GM18502 (cell line): ENCODE data around the gene ITGB1BP1.

Source experiments
- ATAC-seq: cut with Tn5 transposase; IDR thresholded peaks from one replicate; pipeline ENCODE4 v1.9.1; 2021; ENCODE audit warnings: mild to moderate bottlenecking; ENCODE audit not compliant: unreplicated experiment, poor library complexity

The ITGB1BP1 gene, protein sequence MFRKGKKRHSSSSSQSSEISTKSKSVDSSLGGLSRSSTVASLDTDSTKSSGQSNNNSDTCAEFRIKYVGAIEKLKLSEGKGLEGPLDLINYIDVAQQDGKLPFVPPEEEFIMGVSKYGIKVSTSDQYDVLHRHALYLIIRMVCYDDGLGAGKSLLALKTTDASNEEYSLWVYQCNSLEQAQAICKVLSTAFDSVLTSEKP

DNA sequence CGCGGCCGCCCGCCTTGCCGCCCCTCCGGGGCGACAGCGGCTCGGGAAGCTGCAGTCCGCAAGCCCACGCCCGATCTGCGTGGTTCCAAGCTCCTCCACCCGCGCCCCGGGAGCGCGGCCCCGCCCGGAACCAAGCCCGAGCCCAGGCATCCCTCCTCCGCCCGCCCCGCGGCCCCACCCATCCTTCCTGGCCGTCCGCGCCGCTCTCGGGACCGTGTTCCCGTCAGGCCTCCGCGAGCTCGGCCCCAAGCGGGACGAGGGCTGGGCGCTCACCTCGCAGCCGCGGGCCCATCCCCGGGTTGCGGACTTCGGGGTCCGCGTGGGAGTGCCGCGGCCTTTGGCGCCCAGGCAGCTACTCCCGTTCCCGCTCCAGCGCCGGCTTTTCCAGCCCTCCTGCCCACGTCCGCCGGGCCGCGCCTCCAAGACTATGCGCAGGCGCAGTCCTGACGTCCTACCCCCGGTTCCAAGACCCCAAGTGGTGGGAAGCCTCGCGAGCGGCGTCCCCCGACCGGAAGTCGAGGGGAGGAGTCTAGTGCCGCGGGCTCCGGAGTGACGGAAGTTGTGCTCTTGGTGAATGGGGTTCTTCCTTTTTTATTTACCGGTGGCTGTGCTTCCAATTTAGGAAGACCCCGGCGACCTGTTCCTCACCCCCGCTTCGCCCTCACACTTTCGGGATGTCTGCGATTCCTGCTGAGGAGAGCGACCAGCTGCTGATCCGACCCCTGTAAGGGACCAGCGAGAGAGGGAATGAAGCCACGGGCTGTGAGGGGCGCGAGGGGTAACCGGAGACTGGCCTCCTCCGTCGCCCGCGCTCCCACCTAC lies at the start of gene ITGB1BP1, which contains the start of gene CPSF3:
Gene ITGB1BP1 (minus strand): TSS at position 429 of the 822 bp plus-strand sequence. CDS start 4,831 bp downstream, outside the sequence.
Gene CPSF3 (plus strand): TSS at position 555 of the 822 bp plus-strand sequence. CDS start 120 bp downstream, at position 675.
- ATAC-seq: peak; percentile 80

DNA sequence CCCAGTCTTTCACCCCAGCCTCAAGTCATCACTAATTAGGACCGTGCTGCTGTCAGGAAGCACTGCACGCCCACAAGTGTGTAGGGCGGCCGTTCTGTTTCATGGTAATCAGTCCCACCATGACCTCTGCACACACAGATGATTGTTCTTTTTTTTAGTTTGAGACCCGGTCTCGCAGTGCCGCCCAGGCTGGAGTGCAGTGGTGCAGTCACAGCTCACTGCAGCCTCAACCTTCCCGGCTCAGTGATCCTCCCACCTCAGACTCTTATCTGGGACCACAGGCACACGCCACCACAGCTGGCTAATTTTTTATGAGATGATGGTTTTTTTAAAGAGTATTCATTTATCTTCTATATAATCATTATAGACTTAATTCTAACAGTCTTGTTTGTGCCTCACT lies 49.2 kb upstream of the ITGB1BP1 start:
- no peak for ATAC-seq

DNA sequence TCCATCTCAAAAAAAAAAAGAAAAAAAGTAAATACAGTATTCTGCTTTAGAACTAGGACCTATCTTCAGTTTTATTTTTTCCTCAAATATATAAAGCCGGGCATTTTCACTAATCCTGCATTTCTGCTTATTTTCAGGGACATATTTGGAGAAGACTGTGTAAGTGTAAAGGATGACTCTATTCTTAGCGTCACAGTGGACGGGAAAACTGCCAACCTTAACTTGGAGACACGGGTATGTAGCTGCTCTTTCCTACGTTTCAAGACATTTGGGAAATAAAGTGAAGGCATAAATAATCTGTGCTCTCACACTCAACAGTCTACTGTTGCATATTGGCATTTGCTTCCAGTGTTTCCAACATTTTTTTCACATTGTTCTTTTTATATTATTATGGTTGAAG lies 47.9 kb upstream of the ITGB1BP1 start:
- no peak for ATAC-seq

DNA sequence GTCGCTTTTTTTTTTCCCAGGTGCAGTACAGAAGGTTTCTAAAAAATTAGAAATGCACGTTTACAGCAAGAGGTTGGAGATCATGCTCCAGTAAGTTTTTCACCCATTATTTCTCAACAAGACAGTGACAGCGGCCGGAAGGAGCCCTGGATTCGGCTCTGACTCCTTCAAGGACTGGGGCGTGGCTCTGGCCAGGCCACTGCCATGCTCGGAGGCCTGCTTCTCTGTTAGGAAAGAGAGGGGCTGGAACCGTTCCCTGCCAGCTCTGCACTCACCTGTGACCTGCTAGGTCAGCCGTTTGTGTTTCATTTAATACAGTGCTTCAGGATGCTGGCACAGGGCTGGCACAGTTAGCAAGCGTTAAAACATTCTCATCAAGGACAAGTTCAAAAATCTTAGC lies 44.4 kb upstream of the ITGB1BP1 start:
- no peak for ATAC-seq

DNA sequence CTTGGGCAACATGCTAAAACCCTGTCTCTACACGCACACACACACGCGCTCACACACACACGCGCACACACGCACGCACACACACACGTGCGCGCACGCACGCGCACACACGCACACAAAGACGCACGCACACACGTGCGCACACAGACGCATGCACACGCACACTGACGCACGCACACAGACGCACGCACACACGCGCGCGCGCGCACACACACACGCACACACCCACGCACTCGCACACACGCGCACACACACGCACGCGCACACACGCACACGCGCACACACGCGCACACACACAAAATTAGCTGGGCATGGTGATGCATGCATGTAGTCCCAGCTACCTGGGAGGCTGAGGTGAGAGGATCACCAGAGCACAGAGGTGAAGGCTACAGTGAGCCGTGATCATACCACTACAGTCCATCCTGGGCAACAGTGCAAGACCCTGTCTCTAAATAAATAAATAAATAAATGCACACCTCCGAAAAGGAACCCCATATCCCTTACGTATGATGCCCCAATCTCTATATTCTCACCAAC lies 42.9 kb upstream of the ITGB1BP1 start:
- no peak for ATAC-seq

DNA sequence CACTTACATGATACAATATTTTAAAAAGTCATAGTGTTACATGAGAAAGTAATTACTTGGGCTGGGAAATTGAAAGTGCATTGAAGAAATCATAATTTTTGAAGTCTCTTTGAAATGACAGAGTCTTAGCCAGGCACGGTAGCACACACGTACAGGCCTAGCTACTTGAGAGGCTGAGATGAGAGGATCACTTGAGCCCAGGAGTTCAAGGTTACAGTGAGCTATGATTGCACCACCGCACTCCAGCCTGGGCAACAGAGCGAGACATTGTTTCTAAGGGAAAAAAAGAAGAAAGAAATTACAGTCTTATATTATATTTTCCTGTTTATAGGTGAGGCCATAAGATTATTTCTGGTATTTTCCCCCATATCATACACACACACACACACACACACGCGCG lies 41.8 kb upstream of the ITGB1BP1 start:
- no peak for ATAC-seq

DNA sequence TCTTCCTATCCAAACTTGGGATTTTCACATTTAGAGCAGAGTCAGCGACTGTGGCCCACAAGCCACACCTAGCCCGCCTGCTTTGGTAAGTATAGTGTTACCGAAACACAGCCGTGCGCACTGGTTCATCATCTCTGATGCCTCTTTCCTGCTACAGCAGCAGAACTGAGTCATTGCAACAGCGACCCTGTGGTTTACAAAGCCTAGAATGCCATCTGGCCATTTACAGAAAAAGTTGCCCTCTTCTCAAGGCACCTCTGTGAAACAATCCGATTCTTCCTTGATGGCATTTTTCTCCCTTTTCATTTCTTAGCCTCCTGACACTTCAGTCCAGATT lies 40.3 kb upstream of the ITGB1BP1 start:
- no peak for ATAC-seq

DNA sequence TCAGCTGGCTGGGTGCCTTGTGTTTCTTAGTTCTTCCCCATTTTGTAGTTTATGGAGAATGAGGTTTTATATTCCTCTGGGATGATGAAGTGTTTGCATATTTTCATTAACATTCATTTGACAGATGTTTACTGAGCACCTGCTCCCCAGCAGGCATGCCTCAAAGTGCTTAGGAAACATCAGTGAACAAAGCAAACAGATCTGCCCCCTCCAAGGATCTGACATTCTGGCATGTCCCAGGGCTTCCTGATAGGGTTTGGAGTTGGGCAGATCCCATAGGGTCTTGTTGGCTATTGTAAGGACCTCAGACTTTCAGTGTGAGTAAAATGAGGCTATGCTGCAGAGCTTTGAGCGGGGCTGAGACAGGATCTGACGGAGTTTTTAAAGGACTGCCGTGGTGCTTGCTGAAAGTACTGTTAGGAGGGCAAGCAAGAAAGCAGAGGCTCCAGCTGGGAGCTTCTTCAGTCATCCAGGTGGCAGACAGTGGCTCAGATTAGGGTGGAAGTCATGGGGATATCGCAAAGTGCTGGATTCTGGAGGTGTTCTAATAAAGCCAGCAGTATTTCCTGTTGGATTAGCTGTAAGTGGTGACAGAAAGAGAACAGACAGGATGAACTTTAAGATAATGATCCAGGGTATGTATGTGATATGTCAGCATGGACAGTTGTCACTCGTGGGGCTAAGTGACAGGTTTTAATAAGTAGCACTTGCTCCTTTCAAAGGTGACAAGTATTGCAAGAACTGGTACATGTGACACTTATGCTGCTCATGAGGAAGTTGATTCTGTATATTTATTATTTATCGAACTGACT lies 39.8 kb upstream of the ITGB1BP1 start:
- ATAC-seq: no peak

DNA sequence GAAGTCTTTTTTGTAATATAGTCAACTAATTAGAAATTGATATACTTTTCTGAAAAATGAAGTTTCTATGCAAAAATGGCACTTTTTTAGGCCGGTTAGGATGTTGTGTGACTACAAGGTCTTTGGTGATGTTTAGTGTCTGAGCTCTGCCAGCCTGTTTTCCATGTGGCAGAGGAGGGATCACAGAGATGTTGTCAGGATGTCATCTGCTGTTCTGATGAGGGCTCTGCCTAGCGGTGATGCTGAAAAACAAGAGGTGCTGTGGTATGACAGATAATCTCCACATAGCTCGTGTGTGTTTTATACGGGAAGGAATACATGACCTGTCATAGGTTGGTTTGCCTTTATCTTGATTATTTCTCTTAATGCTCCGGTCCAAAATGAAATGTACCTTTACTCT lies 39.0 kb upstream of the ITGB1BP1 start:
- ATAC-seq: no peak

DNA sequence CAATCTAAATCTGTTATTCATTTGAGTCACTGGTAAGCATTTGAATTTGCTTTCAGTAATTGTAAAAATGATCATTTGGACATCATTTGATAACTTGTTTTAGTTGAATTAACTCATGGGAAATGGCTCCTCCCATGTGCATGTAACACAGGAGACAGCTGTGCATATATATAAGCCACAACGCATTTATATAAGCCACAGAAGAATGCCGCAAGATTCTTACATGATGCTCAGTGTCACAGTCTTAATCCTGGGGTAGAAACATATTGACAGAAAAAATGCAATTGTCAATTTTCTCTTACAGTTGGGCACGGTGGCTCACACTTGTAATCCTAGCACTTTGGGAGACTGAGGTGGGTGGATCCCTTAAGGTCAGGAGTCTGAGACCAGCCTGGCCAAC lies 37.8 kb upstream of the ITGB1BP1 start:
- no peak for ATAC-seq

DNA sequence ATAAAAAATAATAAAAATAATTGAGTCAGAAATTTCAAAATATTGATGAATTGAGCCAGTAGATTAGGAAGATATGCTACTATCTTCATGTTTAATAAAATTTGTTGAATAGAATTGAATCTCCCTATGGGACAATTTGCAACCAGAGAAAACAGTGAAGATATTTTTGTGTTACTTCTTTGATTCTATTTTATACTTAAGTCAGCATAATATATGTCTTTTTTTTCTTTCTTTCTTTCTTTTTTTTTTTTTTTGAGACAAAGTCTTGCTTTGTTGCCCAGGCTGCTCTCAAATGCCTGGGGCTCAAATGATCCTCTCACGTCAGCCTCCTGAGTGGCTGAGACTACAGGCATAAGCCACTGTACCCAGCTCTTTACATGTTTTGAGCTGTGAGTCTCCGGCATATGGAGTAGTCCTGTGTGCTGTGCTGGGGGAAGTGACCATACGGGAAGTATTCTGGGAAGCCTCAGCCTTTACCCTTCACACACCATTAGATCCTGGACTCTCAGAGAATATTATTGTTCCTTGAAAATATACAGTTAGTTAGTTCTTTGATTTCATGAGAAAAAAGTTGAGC lies 37.2 kb upstream of the ITGB1BP1 start:
- no peak for ATAC-seq

DNA sequence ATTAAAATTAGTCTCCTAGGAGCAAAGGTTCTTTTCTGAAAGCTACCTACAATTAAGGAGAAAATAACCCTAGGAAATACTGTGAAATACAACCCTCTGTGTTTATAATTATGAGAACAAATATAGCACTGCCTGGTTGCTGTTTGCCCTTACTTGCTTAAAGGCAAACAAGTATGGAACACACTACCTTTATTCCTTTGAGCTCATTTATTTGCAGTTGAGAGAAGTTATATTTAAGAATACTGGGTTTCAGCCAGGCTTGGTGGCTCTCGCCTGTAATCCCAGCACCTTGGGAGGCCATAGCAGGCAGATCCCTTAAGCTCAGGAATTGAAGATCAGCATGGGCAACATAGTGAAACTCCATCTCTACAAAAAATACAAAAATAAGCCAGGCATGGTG lies 27.9 kb upstream of the ITGB1BP1 start:
- ATAC-seq: no peak

DNA sequence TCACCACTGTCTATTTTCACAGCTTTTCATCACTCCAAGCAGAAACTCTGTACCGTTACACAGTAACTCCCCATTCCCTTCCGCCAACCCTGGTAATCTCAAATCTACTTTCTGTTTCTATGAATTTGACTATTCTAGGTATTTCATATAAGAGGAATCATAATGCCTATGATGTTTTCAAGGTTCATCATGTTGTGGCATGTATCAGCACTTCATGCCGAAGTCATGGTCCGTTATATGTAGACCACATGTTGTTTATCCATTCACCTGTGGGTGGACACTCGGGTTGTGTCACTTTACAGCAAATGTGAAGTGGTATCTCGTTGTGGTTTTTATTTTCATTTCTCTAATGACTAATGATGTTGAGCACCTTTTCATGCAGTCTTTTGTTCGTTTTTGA lies 21.8 kb upstream of the ITGB1BP1 start:
- no peak for ATAC-seq

DNA sequence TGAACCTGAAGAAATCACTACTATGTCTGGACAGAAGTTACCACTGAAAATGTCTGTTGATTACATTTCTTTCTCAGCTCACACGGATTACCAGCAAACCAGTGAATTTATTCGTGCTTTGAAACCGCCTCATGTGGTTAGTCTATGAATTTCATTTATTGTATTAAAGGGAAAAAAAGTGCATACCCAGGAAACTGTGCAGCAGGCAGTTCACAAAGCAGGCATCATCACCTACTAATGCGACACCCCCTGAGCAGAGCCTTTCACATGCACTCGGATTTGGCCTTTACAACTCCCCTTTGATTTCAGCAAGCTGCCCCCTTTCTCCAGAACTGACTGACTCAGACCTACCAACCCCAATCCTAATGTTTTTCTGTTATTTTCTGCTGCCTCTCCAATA lies 20.2 kb upstream of the ITGB1BP1 start:
- ATAC-seq: no peak

DNA sequence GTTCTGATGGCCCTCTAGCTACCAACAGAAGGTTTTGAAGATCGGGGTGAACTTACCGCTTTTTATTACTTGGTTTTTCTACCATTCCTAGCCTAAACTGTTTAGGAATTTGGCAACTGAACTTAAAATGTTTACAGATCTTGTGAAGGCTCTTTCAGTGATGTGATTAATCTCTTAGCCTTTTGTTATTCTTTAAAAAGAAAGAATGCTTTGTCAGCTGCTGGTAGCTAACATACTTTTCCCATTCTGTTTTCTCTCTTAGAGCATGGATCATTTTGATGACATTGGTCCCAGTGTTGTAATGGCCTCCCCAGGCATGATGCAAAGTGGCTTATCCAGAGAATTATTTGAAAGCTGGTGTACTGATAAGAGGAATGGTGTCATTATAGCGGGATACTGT lies 18.2 kb upstream of the ITGB1BP1 start:
- ATAC-seq: no peak

DNA sequence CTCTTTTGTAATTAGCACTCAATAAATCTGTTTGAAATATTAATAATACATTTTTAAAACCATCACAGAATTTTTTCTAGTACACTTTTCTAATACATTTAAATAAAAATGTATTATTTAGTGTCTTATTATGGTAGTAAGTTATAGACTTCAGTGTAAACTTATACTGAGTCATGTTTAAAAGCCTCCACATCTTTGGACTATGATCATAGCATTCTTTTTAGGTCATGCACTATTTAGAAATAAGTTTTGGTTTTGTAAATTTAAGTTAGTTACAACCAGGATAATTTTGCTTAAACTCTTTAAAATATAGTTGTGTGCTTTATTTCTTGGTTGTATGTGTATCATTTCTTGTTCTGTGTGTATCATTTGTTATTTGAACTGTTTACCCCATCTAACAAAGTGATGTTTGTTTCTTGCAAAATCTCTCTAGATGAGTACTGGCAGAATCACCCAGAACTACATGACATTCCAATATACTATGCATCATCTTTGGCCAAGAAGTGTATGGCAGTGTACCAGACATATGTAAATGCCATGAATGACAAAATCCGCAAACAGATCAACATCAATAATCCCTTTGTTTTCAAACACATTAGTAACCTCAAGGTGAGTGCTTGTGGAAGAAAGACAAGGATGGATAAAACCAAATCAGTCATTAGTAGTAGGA lies 16.9 kb upstream of the ITGB1BP1 start:
- no peak for ATAC-seq

DNA sequence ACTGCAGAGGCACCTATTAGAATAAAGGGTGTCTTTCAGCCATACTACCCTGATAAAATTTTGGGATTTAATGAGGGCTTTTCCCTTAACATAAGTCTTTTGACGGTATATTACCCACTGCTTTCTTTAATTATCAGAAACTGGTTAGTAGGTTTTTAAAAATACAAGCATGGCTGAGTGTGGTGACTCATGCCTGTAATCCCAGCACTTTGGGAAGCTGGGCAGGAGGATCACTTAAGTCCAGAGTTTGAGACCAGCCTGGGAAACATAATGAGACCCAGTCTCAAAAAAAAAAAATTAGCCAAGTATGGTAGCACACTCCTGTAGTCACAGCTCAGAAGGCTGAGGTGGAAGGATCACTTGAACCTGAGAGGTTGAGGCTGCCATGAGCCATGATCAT lies 16.2 kb upstream of the ITGB1BP1 start:
- ATAC-seq: no peak

DNA sequence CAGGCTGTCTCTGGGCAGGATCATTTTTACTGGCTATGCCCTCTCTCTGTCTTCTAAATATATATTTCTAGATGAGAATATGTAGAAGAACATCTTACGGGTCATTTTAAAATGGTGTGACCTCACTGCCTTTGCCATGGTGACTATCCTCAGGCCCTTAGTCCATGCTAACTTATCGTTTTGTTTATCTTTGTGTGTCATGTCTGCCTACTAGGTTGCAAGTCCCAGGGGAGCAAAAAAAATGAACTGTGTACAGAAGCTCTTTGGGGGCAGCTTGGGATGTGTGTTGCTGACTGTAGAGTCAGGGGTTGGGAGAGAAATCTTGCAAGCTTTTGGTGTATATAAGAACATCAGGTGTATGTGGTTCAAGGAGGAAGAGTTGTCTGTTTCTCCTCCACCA lies 11.2 kb upstream of the ITGB1BP1 start:
- no peak for ATAC-seq

DNA sequence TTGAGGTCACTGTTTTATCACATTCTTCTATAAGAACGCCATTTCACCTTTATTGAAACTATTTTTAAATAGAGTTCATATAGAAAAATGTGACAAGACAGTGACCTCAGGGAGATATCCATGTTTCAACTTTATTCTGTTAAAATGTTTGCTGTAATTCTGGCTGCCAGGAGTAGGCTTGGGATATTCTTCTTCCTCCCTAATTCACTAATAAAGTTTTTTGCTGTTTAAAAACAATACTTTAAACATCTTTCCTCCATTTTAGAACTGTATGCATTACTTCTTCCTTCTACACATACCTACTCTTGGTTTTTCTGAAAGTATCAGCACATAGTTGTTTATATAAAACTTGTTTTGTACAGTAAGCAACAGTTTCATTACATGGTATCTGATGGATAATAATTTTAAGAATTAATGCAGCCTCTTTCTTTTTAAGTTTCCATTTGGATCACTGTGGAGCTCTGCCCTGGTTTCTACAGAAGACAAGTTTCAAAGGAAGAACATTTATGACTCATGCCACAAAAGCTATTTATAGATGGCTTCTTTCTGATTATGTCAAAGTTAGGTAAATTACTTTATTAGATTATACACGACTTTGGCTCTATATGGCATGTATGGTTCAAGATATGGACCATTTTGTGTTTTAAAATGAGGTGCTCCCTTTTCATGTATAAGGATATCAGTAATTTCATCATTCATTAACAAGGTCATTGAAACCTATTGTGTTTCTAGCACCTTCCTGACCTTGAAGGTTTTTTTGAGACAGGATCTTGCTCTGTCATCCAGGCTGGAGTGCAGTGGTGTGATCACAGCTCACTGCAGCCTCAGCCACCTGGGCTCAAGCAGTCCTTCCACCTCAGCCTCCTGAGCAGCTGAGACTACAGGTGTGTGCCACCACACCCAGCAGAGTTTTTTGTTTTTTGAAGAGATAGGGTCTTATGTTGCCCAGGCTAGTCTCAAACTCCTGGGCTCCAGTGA lies 7.3 kb upstream of the ITGB1BP1 start:
- ATAC-seq: no peak
